H9 (cell line): ENCODE data around the gene ANO6. TPM values are rescaled to one million over a fixed set of nuclear protein-coding genes. Genes with fewer than 3 reads are reported as not detected.

Source experiments
- DNase-seq: peaks from one replicate; pipeline ENCODE4 v3.0.0-alpha.2; 2017
- H2AFZ ChIP-seq: one replicate; pipeline ENCODE4 v1.6.1; 2013; ENCODE audit warnings: mild to moderate bottlenecking, low read length, control low read depth, moderate library complexity
- H2AK5ac ChIP-seq: 2 replicates; pipeline ENCODE4 v1.6.1; 2013; ENCODE audit warnings: low read length, control low read depth, mixed read lengths; ENCODE audit not compliant: insufficient read length
- H2BK120ac ChIP-seq: one replicate; pipeline ENCODE4 v1.6.1; 2013; ENCODE audit warnings: low read depth, mild to moderate bottlenecking, low read length, control low read depth, inconsistent platforms; ENCODE audit not compliant: poor library complexity, severe bottlenecking
- H2BK12ac ChIP-seq: 2 replicates; pipeline ENCODE4 v1.6.1; 2013; ENCODE audit warnings: low read length, control low read depth, mixed read lengths, low read depth; ENCODE audit not compliant: insufficient read length
- H2BK15ac ChIP-seq: 2 replicates; pipeline ENCODE4 v1.6.1; 2013; ENCODE audit warnings: low read depth, low read length, control low read depth
- H2BK20ac ChIP-seq: one replicate; pipeline ENCODE4 v1.6.1; 2013; ENCODE audit warnings: low read depth, mild to moderate bottlenecking, low read length, control low read depth, inconsistent platforms; ENCODE audit not compliant: poor library complexity, severe bottlenecking
- H2BK5ac ChIP-seq: 2 replicates; pipeline ENCODE4 v1.6.1; 2013; ENCODE audit warnings: low read length, control low read depth, mixed read lengths; ENCODE audit not compliant: insufficient read length
- H3K14ac ChIP-seq: 2 replicates; pipeline ENCODE4 v1.6.1; 2013; ENCODE audit warnings: low read length, control low read depth; ENCODE audit not compliant: insufficient read depth
- H3K18ac ChIP-seq: 2 replicates; pipeline ENCODE4 v1.6.1; 2013; ENCODE audit warnings: low read depth, mild to moderate bottlenecking, mixed read lengths, low read length, control low read depth; ENCODE audit not compliant: insufficient read length
- H3K23ac ChIP-seq: 2 replicates; pipeline ENCODE4 v1.6.1; 2013; ENCODE audit warnings: low read length, control low read depth, mixed read lengths, low read depth; ENCODE audit not compliant: insufficient read length
- H3K23me2 ChIP-seq: 2 replicates; pipeline ENCODE4 v1.6.1; 2013; ENCODE audit warnings: low read depth, mild to moderate bottlenecking, mixed read lengths, low read length, control low read depth; ENCODE audit not compliant: insufficient read length, poor library complexity, severe bottlenecking
- H3K27ac ChIP-seq: 2 replicates; pipeline ENCODE4 v1.5.1; 2013; ENCODE audit warnings: low read length, control low read depth, mixed read lengths, low read depth; ENCODE audit not compliant: insufficient read length
- H3K27me3 ChIP-seq: 2 replicates; pipeline ENCODE4 v1.6.1; 2013; ENCODE audit warnings: low read length, control low read depth, inconsistent platforms; ENCODE audit not compliant: insufficient read depth
- H3K4ac ChIP-seq: 2 replicates; pipeline ENCODE4 v1.6.1; 2013; ENCODE audit warnings: low read depth, mild to moderate bottlenecking, control low read depth, inconsistent platforms, low read length, moderate library complexity
- H3K4me1 ChIP-seq: 2 replicates; pipeline ENCODE4 v1.6.1; 2013; ENCODE audit warnings: low read length, control low read depth, inconsistent platforms; ENCODE audit not compliant: insufficient read depth
- H3K4me2 ChIP-seq: 2 replicates; pipeline ENCODE4 v1.6.1; 2013; ENCODE audit warnings: low read length, control low read depth, mixed read lengths; ENCODE audit not compliant: insufficient read length, insufficient read depth
- H3K56ac ChIP-seq: 2 replicates; pipeline ENCODE4 v1.6.1; 2013; ENCODE audit warnings: low read depth, mild to moderate bottlenecking, mixed read lengths, low read length, control low read depth; ENCODE audit not compliant: insufficient read length
- H3K79me1 ChIP-seq: 2 replicates; pipeline ENCODE4 v1.6.1; 2013; ENCODE audit warnings: low read depth, mild to moderate bottlenecking, moderate library complexity, low read length, control low read depth, inconsistent platforms; ENCODE audit not compliant: insufficient read depth, poor library complexity, severe bottlenecking
- H3K79me2 ChIP-seq: 2 replicates; pipeline ENCODE4 v1.6.1; 2013; ENCODE audit warnings: low read length, control low read depth, inconsistent platforms; ENCODE audit not compliant: insufficient read depth
- H3K9ac ChIP-seq: 2 replicates; pipeline ENCODE4 v1.6.1; 2013; ENCODE audit warnings: low read length, control low read depth, mixed read lengths; ENCODE audit not compliant: insufficient read length; ENCODE audit errors: extremely low read depth
- H3K9me3 ChIP-seq: one replicate; pipeline ENCODE4 v1.6.1; 2013; ENCODE audit warnings: low read depth, low read length, inconsistent platforms; ENCODE audit not compliant: control insufficient read depth
- H3T11ph ChIP-seq: one replicate; pipeline ENCODE4 v1.6.1; 2013; ENCODE audit warnings: mild to moderate bottlenecking, low read length, control low read depth, inconsistent platforms
- H4K20me1 ChIP-seq: one replicate; pipeline ENCODE4 v1.6.1; 2013; ENCODE audit not compliant: control insufficient read depth, insufficient read length, insufficient read depth
- H4K5ac ChIP-seq: 2 replicates; pipeline ENCODE4 v1.6.1; 2013; ENCODE audit warnings: low read depth, mild to moderate bottlenecking, mixed read lengths, low read length, control low read depth; ENCODE audit not compliant: insufficient read length
- H4K8ac ChIP-seq: replicated peaks from 2 replicates; pipeline ENCODE4 v1.6.1; 2013; ENCODE audit warnings: low read length, control low read depth, mixed read lengths, low read depth; ENCODE audit not compliant: insufficient read length
- H4K91ac ChIP-seq: 2 replicates; pipeline ENCODE4 v1.6.1; 2013; ENCODE audit warnings: low read depth, mild to moderate bottlenecking, moderate library complexity, mixed read lengths, low read length, control low read depth; ENCODE audit not compliant: insufficient read length
- H3K27ac Mint-ChIP-seq, 3 experiments: 2 replicates in 2 of 3; 3 replicates in 1 of 3; pipeline ENCODE4 v1.8.0; 2020 to 2021; ENCODE audit warnings: mixed read lengths in 3 of 3, mild to moderate bottlenecking in 1 of 3, moderate library complexity in 1 of 3
- H3K27me3 Mint-ChIP-seq: 2 replicates; pipeline ENCODE4 v1.8.0; 2021; ENCODE audit warnings: low read depth, mild to moderate bottlenecking, moderate library complexity, mixed read lengths
- H3K36me3 Mint-ChIP-seq, 3 experiments: 2 replicates in 2 of 3; 3 replicates in 1 of 3; pipeline ENCODE4 v1.8.0; 2020 to 2021; ENCODE audit warnings: low read depth in 3 of 3, mixed read lengths in 3 of 3; ENCODE audit not compliant: insufficient read depth in 1 of 3
- H3K4me1 Mint-ChIP-seq, 2 experiments: 2 replicates each; pipeline ENCODE4 v1.8.0; 2020; ENCODE audit warnings: mixed read lengths in 2 of 2
- H3K4me3 Mint-ChIP-seq, 2 experiments: 2 replicates in 1 of 2; 3 replicates in 1 of 2; pipeline ENCODE4 v1.8.0; 2020 to 2021; ENCODE audit warnings: mild to moderate bottlenecking in 2 of 2, mixed read lengths in 2 of 2, moderate library complexity in 1 of 2
- H3K9me3 Mint-ChIP-seq, 2 experiments: 2 replicates in 1 of 2; 3 replicates in 1 of 2; pipeline ENCODE4 v1.8.0; 2020; ENCODE audit warnings: mild to moderate bottlenecking in 2 of 2, mixed read lengths in 2 of 2, moderate library complexity in 1 of 2
- CTCF ChIP-seq: fragments of 200-600 bp; sonication (generic); conservative IDR thresholded peaks from 3 replicates; pipeline ENCODE4 v1.8.0; 2021; ENCODE audit warnings: antibody characterized with exemption, mild to moderate bottlenecking
- total RNA-seq: library from RNA; stranded (reverse); gene quantifications from 2 replicates; pipeline ENCODE4 v1.2.1, GENCODE V29; 2021

ANO6 gene
- total RNA-seq, 1 experiment from 2014 or later = 24.3 TPM

GRCh38 chr12:45214071-45214470, 1.8 kb upstream of the ANO6 start:
- Histone ChIP-seq H3K56ac (no peak overlapping the region), H4K8ac (no peak overlapping the region), H3T11ph (no peak overlapping the region), H3K23ac (no peak overlapping the region), H3K23me2 (peaks cover 9% of the 10 kb centered on the region), H3K4me1 (no peaks in the 10 kb centered on the region), H3K18ac (no peak overlapping the region), H4K91ac (no peak overlapping the region), H2BK20ac (no peak overlapping the region), H3K4ac (no peak overlapping the region), H3K79me2 (peaks cover 11% of the 10 kb centered on the region; the same call in 1 of the 2 replicates), H4K20me1 (no peaks in the 10 kb centered on the region), H2BK12ac (no peak overlapping the region), H3K9me3 (no peaks in the 10 kb centered on the region), H3K4me2 (no peak overlapping the region), H2BK15ac (no peak overlapping the region), H2AFZ (no peak overlapping the region), H3K27ac (no peak overlapping the region), H3K9ac (no peak overlapping the region), H2BK5ac (no peak overlapping the region), H2AK5ac (no peak overlapping the region), H4K5ac (no peak overlapping the region), H3K79me1 (no peaks in the 10 kb centered on the region), H3K27me3 (no peaks in the 10 kb centered on the region), H3K14ac (no peak overlapping the region), H2BK120ac (no peak overlapping the region)
- Mint-ChIP-seq H3K4me1 (peaks cover 28 to 35% of the 10 kb centered on the region in 2 experiments), H3K9me3 (no peaks in the 10 kb centered on the region; a peak in 1 of 5 replicates), H3K4me3 (peak overlapping the region in 1 of 2 experiments; percentile 16; a peak in 1 of 5 replicates), H3K27ac (peak overlapping the region in 1 of 3 experiments; percentile 1; a peak in 1 of 7 replicates), H3K36me3 (no peaks in the 10 kb centered on the region), H3K27me3 (no peaks in the 10 kb centered on the region)
- TF ChIP-seq CTCF = no peak
- DNase-seq = no peak
